Stimulated activated CD8-positive, alpha-beta memory T cell treated with anti-CD3 and anti-CD28 coated beads, Interleukin-4, amount 100 ng/mL, for 1 hour (primary cell): Measurements from ENCODE around the gene KCNMA1.
"Not testable (repeated sequence)": the region's sequence is repeated elsewhere in the genome, so short reads cannot be mapped to it uniquely, and the experiment has no call there.

ENCODE experiments used
- DNase-seq, 2 donors: peaks; one replicate each; pipeline ENCODE4 v3.0.0-alpha.2; 2020; ENCODE audit warnings: low read depth in 2 of 2, low spot score in 1 of 2

Gene KCNMA1

GRCh38 chr10:77428691-77429395 is 208.8 kb downstream of the KCNMA1 start:
- DNase-seq, result no peak

DNA sequence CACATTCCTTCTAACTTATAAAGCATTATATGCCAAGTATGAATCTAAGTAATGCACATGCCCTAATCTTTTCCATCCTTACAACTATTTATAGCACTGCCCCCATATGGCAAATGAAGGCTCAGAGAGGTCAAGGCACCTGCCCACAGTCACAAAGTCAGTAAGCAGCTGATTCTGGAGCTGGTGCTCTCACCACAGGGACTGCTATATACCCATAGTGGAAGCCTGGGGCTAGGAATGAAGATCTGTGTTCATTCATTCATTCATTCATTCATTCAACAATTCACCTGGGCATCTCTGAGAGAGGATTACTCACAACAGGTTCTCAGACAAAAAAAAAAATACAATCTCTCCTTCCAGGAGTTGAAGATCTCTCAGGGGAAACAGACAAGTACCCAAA is 213.4 kb downstream of the KCNMA1 start:
- no peak for DNase-seq

- no peak for DNase-seq
These were observed 214.9 kb downstream of the KCNMA1 start for GRCh38 chr10:77422491-77423338.

DNA sequence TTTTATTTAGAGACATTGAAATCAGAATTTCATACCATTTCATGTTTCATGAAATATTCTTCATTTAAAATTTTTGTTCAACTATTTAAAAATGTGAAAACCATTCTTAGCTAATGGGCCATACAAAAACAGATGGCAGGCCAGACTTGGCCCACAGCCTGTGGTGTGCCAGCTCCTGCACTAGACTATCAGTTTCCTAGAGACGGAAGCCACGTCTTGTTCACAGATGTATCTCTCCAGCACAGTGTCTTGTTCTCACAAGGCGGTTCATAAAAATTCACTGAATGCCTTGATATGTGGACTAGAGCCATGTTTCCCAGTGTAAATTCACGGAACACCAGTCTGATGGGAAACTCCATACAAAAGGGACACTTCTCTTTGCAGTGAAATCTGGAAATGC is 216.0 kb downstream of the KCNMA1 start:
- no peak for DNase-seq

GRCh38 chr10:77420947-77421523 is 216.6 kb downstream of the KCNMA1 start:
- no peak for DNase-seq

DNA sequence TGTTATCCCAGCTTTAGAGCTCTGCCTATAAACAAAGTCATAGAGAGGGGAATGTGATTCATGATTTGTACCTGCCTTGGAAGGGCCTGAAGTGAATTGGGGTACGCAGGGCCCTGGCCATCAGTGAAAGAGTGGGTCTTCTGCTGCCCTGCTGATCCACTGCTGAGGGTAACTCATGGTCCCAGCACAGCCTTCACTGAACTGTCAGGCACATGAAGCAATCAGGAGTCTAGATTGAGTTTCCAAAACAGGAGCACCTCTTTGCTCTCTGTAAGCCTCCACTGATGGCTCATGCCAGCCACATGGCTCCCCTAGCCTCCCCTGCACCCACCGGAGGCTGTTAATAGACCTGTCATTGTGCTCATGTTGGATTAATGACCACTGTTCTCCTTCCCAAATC is 217.6 kb downstream of the KCNMA1 start:
- no peak for DNase-seq

DNA sequence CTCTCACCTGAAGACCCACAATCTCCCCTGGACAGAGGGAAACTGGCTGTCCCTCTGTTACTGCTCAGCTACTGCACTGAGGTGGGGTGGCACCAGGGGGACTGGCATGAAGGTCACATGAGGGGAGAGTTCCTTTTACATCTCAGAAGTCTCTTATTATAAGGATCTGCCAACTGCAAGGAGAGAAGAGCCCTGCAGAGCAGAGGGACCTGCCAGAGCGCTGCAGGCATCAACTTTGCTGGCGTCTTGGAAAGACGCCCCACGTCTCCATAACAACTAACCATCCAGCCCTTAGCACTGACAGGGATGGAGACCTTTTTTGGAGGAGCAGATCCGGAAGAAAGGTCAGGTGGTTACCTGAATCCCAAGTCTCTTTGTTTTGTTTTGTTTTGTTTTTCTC is 218.6 kb downstream of the KCNMA1 start:
- no peak for DNase-seq

GRCh38 chr10:77417806-77418640 is 219.6 kb downstream of the KCNMA1 start:
- no peak for DNase-seq

DNA sequence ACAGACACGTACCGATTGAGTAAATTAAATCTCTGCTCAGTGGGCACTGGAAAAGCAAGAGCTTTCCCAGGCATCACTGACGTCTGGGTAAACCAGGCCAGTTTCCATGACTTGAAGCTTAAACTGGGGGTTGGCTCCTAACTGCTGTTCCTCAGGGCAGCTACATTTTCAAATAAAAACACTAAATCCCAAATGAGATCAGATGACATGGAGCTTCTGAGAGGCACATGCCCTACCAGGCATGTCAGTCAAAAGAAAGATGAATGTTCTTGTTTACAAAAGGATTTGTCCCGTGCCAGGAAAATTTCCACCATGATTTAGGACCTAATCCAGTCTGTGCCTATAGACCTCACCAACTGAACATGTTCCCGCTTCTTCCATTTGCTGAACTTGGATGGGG is 220.2 kb downstream of the KCNMA1 start:
- no peak for DNase-seq

- DNase-seq, result no peak
These were observed 221.1 kb downstream of the KCNMA1 start for GRCh38 chr10:77416311-77417135.

- no peak for DNase-seq
These were observed 222.2 kb downstream of the KCNMA1 start for GRCh38 chr10:77415313-77415960.

DNA sequence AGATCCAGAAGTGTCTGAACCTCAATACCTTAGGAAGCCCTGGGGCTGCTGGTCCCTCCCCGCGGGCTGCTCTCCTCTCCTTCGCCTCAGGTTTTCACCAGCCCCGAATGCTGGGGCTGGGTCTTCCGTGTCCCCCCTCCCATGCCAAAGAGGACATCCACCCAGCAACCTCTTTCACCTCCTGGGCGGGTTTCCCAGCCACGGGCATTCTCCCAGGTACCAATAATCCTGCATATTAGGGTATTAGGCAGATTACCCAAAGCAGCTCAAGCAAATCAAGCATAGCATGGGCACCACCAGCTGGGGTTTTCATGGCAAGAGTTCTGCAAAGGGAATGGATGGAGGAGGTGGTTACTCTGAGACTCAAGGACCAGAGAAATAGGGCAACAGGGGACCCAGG is 224.4 kb downstream of the KCNMA1 start:
- no peak for DNase-seq

- not testable (repeated sequence) for DNase-seq
These were observed 225.0 kb downstream of the KCNMA1 start for GRCh38 chr10:77412573-77413133.

- no peak for DNase-seq
These were observed 225.8 kb downstream of the KCNMA1 start for GRCh38 chr10:77411805-77412204.

DNA sequence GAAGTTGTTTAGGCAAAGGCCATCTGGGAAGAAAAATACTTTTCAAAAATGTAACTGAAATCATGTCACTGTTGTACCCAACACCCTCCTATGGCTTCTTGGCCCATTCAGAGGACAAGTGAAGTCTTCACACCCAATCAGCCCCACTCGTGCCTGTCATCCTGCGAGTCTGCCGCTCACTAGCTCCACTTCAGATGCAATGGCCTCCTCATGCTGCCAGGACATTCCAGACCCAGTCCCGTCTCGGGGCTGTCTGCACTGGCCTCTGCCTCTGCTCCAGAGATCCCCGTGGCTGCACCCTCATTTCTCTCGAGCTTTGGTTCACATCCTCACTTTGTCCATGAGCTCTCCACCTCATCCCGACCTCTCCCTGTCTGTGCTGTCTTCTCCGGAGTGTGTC is 227.1 kb downstream of the KCNMA1 start:
- DNase-seq, result no peak

GRCh38 chr10:77409697-77410471 is 227.7 kb downstream of the KCNMA1 start:
- no peak for DNase-seq

DNA sequence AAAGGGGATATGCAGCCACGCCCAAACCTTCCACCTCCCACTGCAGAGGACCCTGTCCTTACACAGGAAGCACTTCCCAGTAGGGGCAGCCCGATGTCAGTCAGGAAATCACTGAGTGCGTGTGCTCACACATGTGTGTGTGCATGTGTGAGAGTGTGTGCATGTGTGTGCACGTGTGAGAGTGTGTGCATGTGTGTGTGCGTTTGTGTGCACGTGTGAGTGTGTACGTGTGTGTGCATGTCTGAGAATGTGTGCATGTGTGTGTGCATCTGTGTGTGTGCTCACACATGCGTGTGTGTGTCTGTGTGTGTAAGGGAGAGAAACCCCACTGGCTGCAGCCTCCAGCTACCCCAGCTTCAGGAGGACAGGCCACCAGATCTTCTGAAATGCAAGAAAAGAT is 229.3 kb downstream of the KCNMA1 start:
- no peak for DNase-seq

GRCh38 chr10:77406764-77407430 is 230.7 kb downstream of the KCNMA1 start:
- DNase-seq, result no peak
